Cardiac fibroblast (primary cell): ENCODE data around the gene CASP3.
A peak's percentile ranks its signal among the peaks of the same experiment; 100 is the strongest.
"Not testable (repeated sequence)": the region's sequence is repeated elsewhere in the genome, so short reads cannot be mapped to it uniquely, and the experiment has no call there.

Source experiments
- DNase-seq, 2 donors: peaks; one replicate each; pipeline versions ENCODE4 v3.0.0 to v3.0.0-alpha.2; 2010; ENCODE audit warnings: low read depth in 2 of 2
- H3K4me3 ChIP-seq, 2 donors: replicated peaks in 1 of 2; 1 replicate in 1 of 2; 2 replicates in 1 of 2; pipeline ENCODE4 v1.5.1; 2011; ENCODE audit warnings: low read depth in 2 of 2, low read length in 2 of 2, mild to moderate bottlenecking in 2 of 2, moderate library complexity in 1 of 2
- CTCF ChIP-seq: IDR thresholded peaks from one replicate; pipeline ENCODE4 v1.5.1; 2011; ENCODE audit warnings: low read depth, mild to moderate bottlenecking, low read length, inconsistent platforms

The CASP3 gene

GRCh38 chr4:184636144-184636543 is 13.1 kb downstream of the CASP3 start:
- no peak overlapping the region for H3K4me3 ChIP-seq
- TF ChIP-seq CTCF = no peak
- DNase-seq = no peak

GRCh38 chr4:184635381-184635780 is 13.9 kb downstream of the CASP3 start:
- peak in 1 of 2 donors; percentile 18 for DNase-seq
- no peak for TF ChIP-seq CTCF
- H3K4me3 ChIP-seq = no peak overlapping the region

- DNase-seq = no peak
- TF ChIP-seq CTCF = no peak
- no peak overlapping the region for H3K4me3 ChIP-seq
These were observed 16.4 kb downstream of the CASP3 start for GRCh38 chr4:184632842-184633241.

GRCh38 chr4:184628103-184628502 is 21.1 kb downstream of the CASP3 start:
- DNase-seq = no peak
- TF ChIP-seq CTCF = no peak
- H3K4me3 ChIP-seq = no peak overlapping the region

- H3K4me3 ChIP-seq, DNase-seq: not testable (repeated sequence)
These were observed 23.3 kb downstream of the CASP3 start for GRCh38 chr4:184625783-184626596.

GRCh38 chr4:184624972-184625554 is 24.2 kb downstream of the CASP3 start:
- no peak for DNase-seq
- no peak for TF ChIP-seq CTCF
- no peak overlapping the region for H3K4me3 ChIP-seq

GRCh38 chr4:184624504-184624903 is 24.7 kb downstream of the CASP3 start:
- DNase-seq, H3K4me3 ChIP-seq: not testable (repeated sequence)

- no peak for DNase-seq
- TF ChIP-seq CTCF = no peak
These were observed 27.7 kb downstream of the CASP3 start for GRCh38 chr4:184621518-184621917.

More at GRCh38 chr4:184621518-184621917, 27.7 kb downstream of the CASP3 start:
- no peak overlapping the region for H3K4me3 ChIP-seq
